Stimulated activated CD4-positive, alpha-beta T cell treated with anti-CD3 and anti-CD28 coated beads, Interleukin-1b, Interleukin-23, amount 100 ng/mL, for 4 hours (primary cell): ENCODE measurements around the gene NAXD.
"Not testable (repeated sequence)": the region's sequence is repeated elsewhere in the genome, so short reads cannot be mapped to it uniquely, and the experiment has no call there.

ENCODE experiments used
- DNase-seq, 2 donors: peaks; one replicate each; pipeline ENCODE4 v3.0.0-alpha.2; 2020; ENCODE audit warnings: low read depth in 2 of 2

NAXD gene

DNA sequence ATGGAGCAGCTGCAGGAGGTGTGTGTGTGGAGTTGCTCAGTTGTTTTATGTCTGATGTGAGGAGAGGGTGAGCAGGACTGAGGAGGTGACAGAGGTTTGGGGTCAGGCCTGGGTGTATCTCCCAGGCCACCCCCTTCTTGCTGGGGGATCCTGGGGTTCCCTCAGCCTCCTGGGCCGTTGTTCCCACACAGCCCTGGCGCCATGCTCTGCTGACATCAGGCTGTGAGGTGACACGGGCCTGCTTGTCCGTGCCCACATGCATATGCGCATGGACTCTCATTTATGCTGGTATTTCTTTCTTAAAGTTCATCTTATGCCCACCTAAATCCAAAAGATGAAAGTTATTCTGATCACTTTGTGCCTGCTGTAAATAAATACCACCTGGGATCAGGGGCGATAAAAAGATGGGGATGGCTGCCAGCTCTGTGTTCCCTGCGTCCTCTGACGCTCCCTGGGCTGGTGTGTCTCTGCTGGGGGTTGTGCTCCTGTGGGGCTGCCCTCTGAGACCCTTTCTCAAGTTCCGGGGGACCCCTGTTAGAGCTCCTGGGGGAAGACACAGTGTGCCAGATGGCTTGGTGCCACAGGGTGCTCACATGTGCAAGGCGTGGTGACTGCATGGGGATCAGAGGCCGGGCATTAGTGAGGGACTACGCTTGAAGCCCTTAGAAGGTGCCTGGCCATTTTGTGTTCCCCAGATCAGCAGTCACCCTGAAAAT is 12.6 kb downstream of the NAXD start:
- no peak for DNase-seq

DNA sequence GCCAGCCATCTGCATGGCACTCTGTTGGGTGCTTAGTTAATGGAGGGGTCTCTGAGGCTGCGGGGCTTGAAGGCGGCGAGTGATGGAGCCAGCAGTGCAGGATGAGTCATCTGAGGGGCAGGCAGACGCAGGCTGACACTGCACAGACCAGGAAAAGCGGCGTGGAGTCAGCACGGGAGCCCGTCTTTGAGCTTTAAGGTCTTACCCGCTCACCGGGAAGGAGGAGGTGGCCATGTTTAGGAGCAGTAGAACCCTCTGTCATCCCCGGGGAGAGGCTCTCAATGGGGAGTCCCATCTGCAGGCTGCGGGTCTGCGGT is 13.1 kb downstream of the NAXD start:
- no peak for DNase-seq

DNA sequence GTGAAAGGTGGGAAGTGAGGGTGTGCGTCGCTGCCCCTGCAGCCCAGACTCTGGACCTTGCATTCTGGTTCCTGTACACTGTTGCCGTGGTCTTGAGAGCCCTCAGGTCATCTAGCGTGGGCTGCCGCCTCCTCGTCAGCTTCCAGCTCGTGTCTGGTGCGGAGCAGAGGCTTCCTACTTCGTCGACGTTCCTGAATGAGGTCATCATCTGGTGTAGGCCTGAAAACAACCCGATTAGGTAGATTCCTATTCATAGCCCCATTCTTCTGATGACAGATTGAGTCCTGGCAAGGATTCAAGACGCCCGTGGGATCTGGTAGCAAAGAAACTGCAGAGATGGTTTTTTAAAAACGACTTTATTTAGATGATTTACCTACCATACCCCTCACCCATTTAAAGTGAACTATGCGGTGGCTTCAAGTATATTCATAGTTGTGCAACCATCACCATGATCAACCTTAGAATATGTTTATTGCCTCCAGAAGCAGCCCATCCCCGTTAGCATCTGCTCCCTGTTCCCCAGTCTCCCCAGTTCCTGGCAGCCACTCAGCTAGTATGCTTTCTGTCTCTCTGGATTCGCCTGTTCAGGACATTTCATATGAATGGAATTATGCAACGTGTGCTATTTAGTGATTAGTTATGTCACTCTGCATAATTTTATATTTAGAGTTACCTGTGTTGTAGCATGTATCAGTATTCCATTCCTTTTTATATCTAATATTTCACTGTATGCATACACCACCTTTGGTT is 13.8 kb downstream of the NAXD start:
- no peak for DNase-seq

DNA sequence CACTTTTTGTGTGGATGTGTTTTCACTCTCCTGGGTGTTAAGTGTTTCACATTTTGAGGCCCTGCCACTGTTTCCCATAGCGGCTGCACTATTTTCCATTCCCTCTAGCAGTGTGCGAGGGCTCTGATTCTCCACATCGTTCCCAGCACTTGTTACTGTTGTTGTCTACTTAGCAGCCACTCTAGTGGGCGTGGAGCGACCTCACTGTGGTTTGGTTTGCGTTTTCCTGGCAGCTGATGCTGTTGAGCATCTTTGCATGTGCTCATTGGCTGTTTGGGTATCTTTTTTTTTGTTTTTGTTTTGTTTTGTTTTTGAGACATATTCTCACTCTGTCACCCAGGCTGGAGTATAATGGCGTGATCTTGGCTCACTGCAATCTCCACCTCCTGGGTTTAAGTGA is 14.4 kb downstream of the NAXD start:
- DNase-seq, result no peak

- DNase-seq, result no peak
Observed at GRCh38 chr13:110630566-110631119, 15.3 kb downstream of the NAXD start.

GRCh38 chr13:110632255-110632654 is 16.9 kb downstream of the NAXD start:
- not testable (repeated sequence) for DNase-seq

DNA sequence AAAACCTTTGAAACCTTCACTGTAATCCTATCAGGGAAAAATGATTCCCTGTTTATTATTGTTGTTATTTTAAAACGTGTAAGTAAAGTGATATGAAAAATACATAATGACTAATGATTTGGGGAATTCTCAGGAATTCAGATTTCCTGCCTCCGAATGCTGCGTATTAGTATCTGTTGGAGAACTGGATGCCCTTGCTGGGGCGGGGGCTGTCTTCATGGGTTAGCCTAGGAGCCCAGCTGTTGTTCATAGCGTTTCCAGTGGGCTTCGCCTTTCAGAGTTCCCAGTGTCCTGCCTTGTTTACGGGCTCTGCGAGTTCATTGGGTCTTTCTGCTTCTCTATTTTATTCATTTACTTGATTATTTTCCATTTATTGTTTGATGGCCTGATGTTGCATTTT is 18.4 kb downstream of the NAXD start:
- DNase-seq, result no peak

DNA sequence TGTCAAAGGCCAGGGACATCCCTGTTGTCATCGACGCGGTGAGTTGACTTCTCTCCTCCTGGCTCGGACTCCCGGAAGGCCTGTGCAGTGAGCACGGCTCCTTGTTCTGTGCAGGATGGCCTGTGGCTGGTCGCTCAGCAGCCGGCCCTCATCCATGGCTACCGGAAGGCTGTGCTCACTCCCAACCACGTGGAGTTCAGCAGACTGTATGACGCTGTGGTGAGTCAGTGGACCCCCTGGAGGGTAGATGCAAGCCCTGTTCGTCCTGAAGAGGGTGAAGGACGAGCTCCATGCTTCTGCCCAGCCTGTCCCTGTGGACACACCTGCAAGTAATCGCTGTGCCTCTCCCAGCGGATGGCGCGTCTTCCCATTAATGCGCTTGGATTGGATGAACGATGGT is 19.2 kb downstream of the NAXD start:
- no peak for DNase-seq

GRCh38 chr13:110635405-110636002 is 20.2 kb downstream of the NAXD start:
- DNase-seq, result no peak

DNA sequence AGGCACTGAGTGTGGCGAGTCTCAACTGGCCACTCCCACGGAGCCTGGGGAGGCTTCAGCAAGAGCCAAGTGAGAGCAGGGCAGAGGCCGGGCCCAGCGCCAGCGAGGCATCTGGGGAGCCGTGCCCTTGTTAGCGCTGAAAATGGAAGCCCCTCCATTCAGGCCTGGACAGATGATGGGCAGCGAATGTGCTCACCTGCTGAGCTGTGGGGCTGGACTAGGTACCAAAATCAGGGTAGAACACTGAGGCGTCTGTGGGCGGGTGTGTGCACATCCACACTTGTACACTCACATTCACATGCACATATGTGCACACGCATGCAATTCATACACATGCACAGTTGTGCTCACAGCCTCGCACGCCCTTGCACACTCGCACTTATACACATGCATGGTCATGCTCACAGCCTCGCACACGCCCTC is 20.7 kb downstream of the NAXD start:
- DNase-seq, result no peak

DNA sequence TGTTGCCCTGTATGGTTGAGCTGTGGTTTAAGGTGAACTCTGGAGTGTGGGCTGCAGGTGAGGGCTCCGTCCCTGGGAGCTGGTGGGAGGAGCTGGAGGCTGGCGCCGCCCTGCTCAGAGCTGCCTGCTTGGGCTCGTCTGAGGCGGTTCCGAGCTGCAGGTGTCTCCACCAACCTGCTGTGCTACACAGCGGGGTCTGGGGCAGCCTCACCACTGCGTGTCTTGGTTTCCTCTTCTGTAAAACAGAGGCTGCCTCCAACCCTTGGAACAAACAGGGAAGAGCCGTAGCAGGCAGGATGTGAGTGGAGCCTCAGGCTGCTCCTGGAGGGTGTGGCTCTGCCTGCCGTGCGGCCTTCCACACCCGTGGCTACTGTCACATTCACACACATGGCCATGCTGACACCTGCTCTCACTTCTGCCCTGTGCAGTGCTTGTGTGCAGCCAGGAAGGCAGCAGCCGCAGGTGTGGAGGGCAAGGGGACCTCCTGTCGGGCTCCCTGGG is 21.4 kb downstream of the NAXD start:
- DNase-seq, result no peak

DNA sequence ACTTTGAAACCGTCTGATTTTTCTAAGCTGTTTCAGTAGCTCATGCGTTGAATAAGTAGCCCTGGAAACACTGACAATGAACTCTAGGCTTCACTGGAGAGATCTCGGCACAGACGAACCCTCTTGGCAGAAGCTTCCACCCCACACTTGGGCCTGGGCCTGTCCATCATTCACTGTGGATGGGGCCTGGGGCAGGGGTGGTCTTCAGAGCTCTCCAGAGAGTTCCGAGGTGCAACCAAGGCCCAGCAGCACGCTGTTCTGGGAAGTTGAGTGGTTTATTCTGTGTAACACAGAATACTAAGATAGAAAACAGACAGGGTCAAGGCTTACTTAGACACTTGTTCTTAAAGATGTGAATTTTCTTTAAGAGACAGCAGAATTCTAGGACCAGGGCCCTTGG is 21.9 kb downstream of the NAXD start:
- DNase-seq, result no peak

GRCh38 chr13:110637747-110638146 is 22.4 kb downstream of the NAXD start:
- DNase-seq, result no peak

GRCh38 chr13:110638257-110638656 is 22.9 kb downstream of the NAXD start:
- no peak for DNase-seq

- DNase-seq, result no peak
Observed at GRCh38 chr13:110638814-110639806, 23.8 kb downstream of the NAXD start.

DNA sequence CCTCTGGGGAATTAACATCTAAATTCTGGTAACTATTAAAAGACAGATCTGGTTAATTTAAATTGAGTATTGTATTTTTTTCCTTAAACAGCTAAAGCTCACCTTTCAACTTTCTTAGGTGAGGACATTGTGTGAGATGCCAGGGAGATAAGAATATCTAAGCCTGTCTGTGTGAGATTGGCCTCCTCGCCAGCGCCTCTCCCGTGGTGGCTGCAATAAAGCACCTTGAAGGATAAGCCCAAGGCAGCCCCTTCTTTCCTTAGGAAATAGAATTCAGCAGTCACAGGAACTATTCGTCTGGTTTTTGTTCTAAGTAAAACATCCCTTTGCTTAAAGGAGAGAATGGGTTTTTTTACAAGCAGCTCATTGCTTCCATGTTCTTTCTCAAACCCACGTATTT is 24.6 kb downstream of the NAXD start:
- no peak for DNase-seq

DNA sequence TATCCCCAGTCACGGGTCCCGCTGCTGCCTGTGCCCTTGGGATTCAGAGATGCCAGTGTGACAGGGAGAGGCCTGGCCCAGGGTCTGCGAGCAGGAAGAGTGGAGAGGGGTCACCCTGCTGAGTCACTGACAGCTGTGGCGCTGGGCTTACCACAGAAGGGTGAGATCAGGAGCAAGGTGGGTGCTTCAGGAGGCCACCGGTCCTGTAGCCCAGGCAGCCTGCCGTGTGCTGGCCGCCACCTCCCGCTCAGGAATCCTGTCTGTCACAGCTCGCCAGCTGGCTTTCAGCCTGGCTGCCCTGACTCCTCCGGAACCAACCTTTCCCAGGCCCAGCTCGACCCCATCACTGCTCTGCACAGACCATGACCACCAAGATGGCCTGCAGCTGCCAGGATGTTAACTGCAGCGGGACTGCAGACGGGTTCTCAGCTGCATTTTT is 25.3 kb downstream of the NAXD start:
- no peak for DNase-seq

DNA sequence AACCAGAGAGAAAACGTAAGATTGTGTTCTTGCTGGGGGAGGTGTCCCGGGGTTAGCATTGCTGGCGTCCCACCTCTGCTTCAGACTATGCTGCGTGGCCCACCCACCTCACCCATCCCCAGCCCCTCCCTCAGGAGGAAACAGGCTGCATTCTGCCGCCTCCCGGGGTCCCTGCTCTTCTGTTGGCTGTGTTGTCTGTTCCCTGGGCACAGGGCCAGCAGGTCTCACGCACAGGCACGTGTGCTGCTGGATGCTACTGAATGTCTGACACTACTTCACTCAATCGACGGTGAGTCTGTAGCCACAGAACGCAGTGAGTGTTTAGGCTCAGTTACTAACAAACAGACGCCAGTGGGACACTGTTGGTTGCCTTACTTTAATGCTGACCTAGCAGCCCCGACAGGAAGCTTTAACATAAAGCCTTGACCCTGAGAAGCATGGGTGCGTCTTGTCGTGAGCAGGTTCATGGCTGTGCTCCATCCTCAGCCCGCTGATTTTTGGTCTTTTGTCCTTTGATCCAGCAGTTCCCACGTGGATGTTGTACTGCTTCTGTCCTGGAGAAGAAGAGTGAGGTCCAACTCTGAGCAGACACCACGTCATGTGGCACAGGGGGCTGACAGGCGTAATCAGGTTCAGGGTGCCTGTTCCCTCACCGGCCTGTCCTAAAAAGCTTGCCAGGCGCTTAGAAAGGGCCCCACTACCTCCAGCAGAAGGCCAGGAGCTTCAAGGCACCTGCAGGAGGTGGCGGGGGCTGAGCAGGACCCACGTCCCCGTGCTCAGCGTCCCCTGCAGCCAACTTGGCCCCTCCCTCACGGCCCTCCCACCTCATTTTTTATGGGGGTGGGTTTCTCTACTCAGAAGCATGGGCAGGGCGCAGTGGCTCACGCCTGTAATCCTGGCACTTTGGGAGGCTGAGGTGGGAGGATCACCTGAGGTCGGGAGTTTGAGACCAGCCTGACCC is 26.0 kb downstream of the NAXD start:
- no peak for DNase-seq

GRCh38 chr13:110642291-110642981 is 27.1 kb downstream of the NAXD start:
- DNase-seq, result no peak

- no peak for DNase-seq
Observed at GRCh38 chr13:110643324-110643723, 28.0 kb downstream of the NAXD start.
